C4-2B (cell line): ENCODE results near the gene MAP1B.
A peak's percentile ranks its signal among the peaks of the same experiment; 100 is the strongest.

ENCODE experiments used
- CTCF ChIP-seq: fragments of 450-650 bp; conservative IDR thresholded peaks from 2 replicates; pipeline ENCODE4 v1.5.1; 2017; ENCODE audit warnings: mild to moderate bottlenecking
- ZFX ChIP-seq: fragments of 450-650 bp; IDR thresholded peaks from 2 replicates; pipeline ENCODE4 v1.6.1; 2017

GRCh38 chr5:72149742-72150141, 42.5 kb downstream of the MAP1B start:
- peak; percentile 32 for TF ChIP-seq CTCF
- TF ChIP-seq ZFX: no peak
